NCI-H1417 treated with DMSO at 0.1 percent for 48 hours (cell line): ENCODE data around the gene SRSF7.
"Not testable (repeated sequence)": the region's sequence is repeated elsewhere in the genome, so short reads cannot be mapped to it uniquely, and the experiment has no call there.

Source experiments
- DNase-seq: peaks from one replicate; lab custom pipeline; 2025; lab: John Stamatoyannopoulos, UW

SRSF7 gene

GRCh38 chr2:38754049-38754448 lies 2.9 kb upstream of the SRSF7 start:
- no peak for DNase-seq

- DNase-seq = no peak
Observed at GRCh38 chr2:38751596-38752410, 642 bp upstream of the SRSF7 start.

GRCh38 chr2:38750011-38750890 lies 910 bp downstream of the SRSF7 start:
- peak; percentile 54 for DNase-seq

- DNase-seq = no peak
Observed at GRCh38 chr2:38748943-38749804, 2.0 kb downstream of the SRSF7 start.

- no peak for DNase-seq
Observed at GRCh38 chr2:38748391-38748790, 2.8 kb downstream of the SRSF7 start.

GRCh38 chr2:38747819-38748218 lies 3.3 kb downstream of the SRSF7 start:
- DNase-seq = no peak

- DNase-seq = no peak
Observed at GRCh38 chr2:38747007-38747424, 4.1 kb downstream of the SRSF7 start.

GRCh38 chr2:38745267-38745666 lies 5.9 kb downstream of the SRSF7 start:
- DNase-seq = no peak

GRCh38 chr2:38744399-38744780 lies 6.8 kb downstream of the SRSF7 start:
- DNase-seq = no peak

- DNase-seq = no peak
Observed at GRCh38 chr2:38743672-38744398, 7.3 kb downstream of the SRSF7 start.

GRCh38 chr2:38742797-38743559 lies 8.2 kb downstream of the SRSF7 start:
- DNase-seq = no peak

GRCh38 chr2:38740851-38741731 lies 10.1 kb downstream of the SRSF7 start:
- DNase-seq = no peak

GRCh38 chr2:38739524-38739923 lies 11.6 kb downstream of the SRSF7 start:
- no peak for DNase-seq

GRCh38 chr2:38737925-38738324 lies 13.2 kb downstream of the SRSF7 start:
- no peak for DNase-seq

- not testable (repeated sequence) for DNase-seq
Observed at GRCh38 chr2:38737000-38737698, 14.0 kb downstream of the SRSF7 start.

- no peak for DNase-seq
Observed at GRCh38 chr2:38735999-38736320, 15.2 kb downstream of the SRSF7 start.

GRCh38 chr2:38734299-38735058 lies 16.7 kb downstream of the SRSF7 start:
- DNase-seq = no peak

GRCh38 chr2:38733300-38733971 lies 17.7 kb downstream of the SRSF7 start:
- DNase-seq = no peak
